ENCODE results near the gene TMEM207. TPM values are rescaled to one million over a fixed set of nuclear protein-coding genes. Genes with fewer than 3 reads are reported as not detected.

TMEM207 gene
- total RNA-seq, 1 experiment from 2014 or later = not detected

DNA sequence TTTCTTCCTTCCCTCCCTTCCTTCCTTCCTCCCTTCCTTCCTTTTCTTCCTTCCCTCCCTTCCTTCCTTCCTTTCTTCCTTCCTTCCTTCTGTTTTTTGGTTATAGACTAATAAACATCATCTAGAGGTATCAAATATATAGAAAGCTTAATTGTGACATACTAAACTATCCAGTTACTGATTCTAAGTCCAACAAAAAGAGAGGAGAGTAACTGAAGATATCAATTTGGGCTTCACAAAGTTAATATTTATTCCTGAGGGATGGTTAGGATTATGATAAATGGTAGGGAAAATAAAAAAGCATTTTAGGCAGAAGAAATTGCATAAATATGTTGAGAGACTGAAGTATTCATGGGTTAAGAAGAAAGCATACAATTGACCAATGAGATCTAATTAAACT is 69.5 kb downstream of the TMEM207 start:
- H3K27me3 Mint-ChIP-seq (ENCODE audit: low read depth) = no peaks in the 10 kb centered on the region
- peaks cover 7% of the 10 kb centered on the region for H3K4me1 ChIP-seq (ENCODE audit: insufficient read depth, low read length)
- H3K4me2 ChIP-seq (ENCODE audit: insufficient read depth, insufficient read length, low read length) = no peak overlapping the region

More for the DNA sequence above, 69.5 kb downstream of the TMEM207 start:
- Histone ChIP-seq H2BK15ac (ENCODE audit: low read depth, low read length) (no peak overlapping the region), H3K23me2 (ENCODE audit: insufficient read length, low read depth, low read length, poor library complexity, severe bottlenecking) (no peaks in the 10 kb centered on the region), H3K27ac (ENCODE audit: insufficient read length, low read depth, low read length) (no peak overlapping the region), H3K27me3 (ENCODE audit: insufficient read depth, low read length) (no peaks in the 10 kb centered on the region), H2BK12ac (ENCODE audit: insufficient read length, low read depth, low read length) (no peak overlapping the region), H2BK120ac (ENCODE audit: low read depth, low read length, poor library complexity, severe bottlenecking) (no peak overlapping the region), H4K20me1 (ENCODE audit: control insufficient read depth, insufficient read depth, insufficient read length) (no peaks in the 10 kb centered on the region), H3K23ac (ENCODE audit: insufficient read length, low read depth, low read length) (no peak overlapping the region), H4K8ac (replicated peaks; ENCODE audit: insufficient read length, low read depth, low read length) (no peak overlapping the region), H2AK5ac (ENCODE audit: insufficient read length, low read length) (no peak overlapping the region), H3K9ac (ENCODE audit: extremely low read depth, insufficient read length, low read length) (no peak overlapping the region), H3T11ph (ENCODE audit: low read length) (no peak overlapping the region), H4K5ac (ENCODE audit: insufficient read length, low read depth, low read length) (no peak overlapping the region), H3K18ac (ENCODE audit: insufficient read length, low read depth, low read length) (no peak overlapping the region), H2BK20ac (ENCODE audit: low read depth, low read length, poor library complexity, severe bottlenecking) (no peak overlapping the region), H3K56ac (ENCODE audit: insufficient read length, low read depth, low read length) (no peak overlapping the region), H3K14ac (ENCODE audit: insufficient read depth, low read length) (no peak overlapping the region), H3K4ac (ENCODE audit: low read depth, low read length) (no peak overlapping the region), H3K9me3 (ENCODE audit: control insufficient read depth, low read depth, low read length) (no peaks in the 10 kb centered on the region), H3K79me1 (ENCODE audit: insufficient read depth, low read depth, low read length, poor library complexity, severe bottlenecking) (no peaks in the 10 kb centered on the region), H4K91ac (ENCODE audit: insufficient read length, low read depth, low read length) (no peak overlapping the region), H3K79me2 (ENCODE audit: insufficient read depth, low read length) (no peaks in the 10 kb centered on the region), H2AFZ (ENCODE audit: low read length) (no peak overlapping the region), H2BK5ac (ENCODE audit: insufficient read length, low read length) (no peak overlapping the region)
- DNase-seq = no peak
- H3K36me3 Mint-ChIP-seq (ENCODE audit: insufficient read depth in 1 of 3, low read depth in 3 of 3) = no peaks in the 10 kb centered on the region
- TF ChIP-seq CTCF (conservative IDR thresholded peaks at IDR 0.05) = no peak
- no peak overlapping the region for H3K4me3 Mint-ChIP-seq
- H3K9me3 Mint-ChIP-seq = no peaks in the 10 kb centered on the region
- H3K27ac Mint-ChIP-seq = no peak overlapping the region
- peaks cover 10 to 12% of the 10 kb centered on the region in 2 experiments for H3K4me1 Mint-ChIP-seq

Other genes with a start within 250 kb of the TMEM207 start
- 1.0 and 2.1 TPM in 2 replicates for gene CLDN1, start 127.5 kb downstream of the TMEM207 start, total RNA-seq (2021)
- gene CLDN16, start 61.7 kb downstream of the TMEM207 start, total RNA-seq (2021) = not detected in 2 replicates
- gene IL1RAP, start 64.2 kb upstream of the TMEM207 start, total RNA-seq (2021) = 4.6 and 5.4 TPM in 2 replicates